K562 (cell line): ENCODE measurements around the gene NEMP2. TPM values are rescaled to one million over a fixed set of nuclear protein-coding genes. Genes with fewer than 3 reads are reported as not detected.
A peak's percentile ranks its signal among the peaks of the same experiment; 100 is the strongest.

Experiments used
- ATAC-seq: fragments of 200-7000 bp; cut with Tn5 transposase; 3 replicates; pipeline ENCODE4 v1.9.1; 2020; ENCODE audit warnings: moderate library complexity
- BruUV-seq: library from RNA; stranded (reverse); fragments of 400-500 nt; replicated peaks from 2 replicates; lab custom pipeline; 2021; lab: Mats Ljungman, UMichigan
- CTCF ChIA-PET: fragments of 300-600 bp; formaldehyde crosslinking; extraction: SDS; loops from one replicate; lab custom pipeline; 2021; ENCODE audit warnings: low intra/inter-chr PET ratio; lab: Yijun Ruan, JAX
- POLR2A ChIA-PET: fragments of 300-600, 350-650 bp; sonication (Branson Sonifier 250); formaldehyde crosslinking; extraction: SDS; loops from one replicate; lab custom pipeline; 2021; ENCODE audit warnings: antibody characterized with exemption, inconsistent platforms; lab: Yijun Ruan, JAX
- DNase-seq, 4 experiments: peaks; one replicate each; pipeline versions ENCODE4 v3.0.0 to v3.0.0-alpha.2; 2011 to 2018; ENCODE audit warnings: low spot score in 3 of 4, mixed read lengths in 3 of 4; ENCODE audit errors: extremely low read depth in 1 of 4
- FAIRE-seq: peaks from 2 replicates; lab custom pipeline; 2011; peaks lifted over from hg19 to GRCh38; lab: Jason Lieb, UNC
- H2AFZ ChIP-seq: 2 replicates; pipeline ENCODE4 v1.6.0; 2011; ENCODE audit warnings: low read depth, low read length, control low read depth, inconsistent platforms
- H3K27ac ChIP-seq: fragments of 200-600 bp; 3 replicates; pipeline ENCODE4 v1.8.0; 2011; ENCODE audit warnings: low read depth, mild to moderate bottlenecking, control low read depth, inconsistent platforms, low read length, moderate library complexity, mixed read lengths; ENCODE audit errors: extremely low read depth
- H3K27me3 ChIP-seq, 2 experiments: fragments of 300-600 bp in 1 of 2; 2 replicates in 1 of 2; 3 replicates in 1 of 2; pipeline versions ENCODE4 v1.6.0 to v1.8.0; 2011; ENCODE audit warnings: inconsistent platforms in 2 of 2, low read length in 2 of 2, mild to moderate bottlenecking in 1 of 2, mixed read lengths in 1 of 2, moderate library complexity in 1 of 2; ENCODE audit not compliant: control insufficient read depth in 2 of 2, insufficient read depth in 2 of 2
- H3K36me3 ChIP-seq: fragments of 300-600 bp; 3 replicates; pipeline ENCODE4 v1.8.0; 2011; ENCODE audit warnings: mild to moderate bottlenecking, low read length, inconsistent platforms; ENCODE audit not compliant: control insufficient read depth, insufficient read depth
- H3K4me1 ChIP-seq, 2 experiments: fragments of 200-600 bp in 1 of 2; replicated peaks in 1 of 2; 2 replicates in 1 of 2; 3 replicates in 1 of 2; pipeline versions ENCODE4 v1.5.1 to v1.8.0; 2011; ENCODE audit warnings: inconsistent platforms in 2 of 2, low read length in 2 of 2, mild to moderate bottlenecking in 1 of 2, mixed read lengths in 1 of 2, moderate library complexity in 1 of 2; ENCODE audit not compliant: control insufficient read depth in 2 of 2, insufficient read depth in 2 of 2
- H3K4me2 ChIP-seq: 2 replicates; pipeline ENCODE4 v1.6.1; 2011; ENCODE audit warnings: low read length, control low read depth, inconsistent platforms, mixed read lengths; ENCODE audit not compliant: insufficient read depth
- H3K4me3 ChIP-seq: fragments of 200-600 bp; sonication (generic), shearing (Covaris generic); 2 replicates; pipeline ENCODE4 v1.5.1; 2016; ENCODE audit warnings: control low read depth, inconsistent platforms
- H3K79me2 ChIP-seq: fragments of 200-600 bp; 3 replicates; pipeline ENCODE4 v1.8.0; 2011; ENCODE audit warnings: low read length, inconsistent platforms; ENCODE audit not compliant: control insufficient read depth, insufficient read depth
- H3K9ac ChIP-seq, 2 experiments: 2 replicates each; pipeline versions ENCODE4 v1.6.0 to v1.6.1; 2011; ENCODE audit warnings: low read depth in 2 of 2, low read length in 2 of 2, control low read depth in 1 of 2, inconsistent platforms in 1 of 2, mild to moderate bottlenecking in 1 of 2, mixed read lengths in 1 of 2; ENCODE audit not compliant: insufficient read depth in 1 of 2
- H3K9me1 ChIP-seq: one replicate; pipeline ENCODE4 v1.6.0; 2011; ENCODE audit warnings: inconsistent platforms, mild to moderate bottlenecking, low read length, moderate library complexity; ENCODE audit not compliant: control insufficient read depth, insufficient read depth
- H3K9me3 ChIP-seq: replicated peaks from 2 replicates; pipeline ENCODE4 v1.5.1; 2011; ENCODE audit warnings: low read depth, low read length, inconsistent platforms; ENCODE audit not compliant: control insufficient read depth, insufficient read depth
- H4K20me1 ChIP-seq: replicated peaks from 2 replicates; pipeline ENCODE4 v1.6.1; 2011; ENCODE audit warnings: low read length, inconsistent platforms, mixed read lengths; ENCODE audit not compliant: control insufficient read depth, insufficient read depth
- ILK ChIP-seq: fragments of 450-650 bp; IDR thresholded peaks from 2 replicates; pipeline ENCODE4 v1.6.1; 2016; ENCODE audit warnings: missing genetic modification characterization, low read depth, mild to moderate bottlenecking, missing compliant biosample characterization, moderate library complexity, borderline replicate concordance
- PPARD ChIP-seq: fragments of 250-450 bp; sonication (Bioruptor Pico); IDR thresholded peaks from 2 replicates; pipeline ENCODE4 v1.8.0; 2022; ENCODE audit warnings: inconsistent platforms, mild to moderate bottlenecking, moderate library complexity
- RAD21 ChIP-seq, 2 experiments: fragments of 250-450 bp in 1 of 2; fragments of 450-650 bp in 1 of 2; sonication (Bioruptor Pico) in 1 of 2; formaldehyde crosslinking in 1 of 2; IDR thresholded peaks in 1 of 2; conservative IDR thresholded peaks in 1 of 2; 2 replicates each; pipeline versions ENCODE4 v1.4.0 to v1.8.0; 2020 to 2022; ENCODE audit warnings: mild to moderate bottlenecking in 2 of 2, moderate library complexity in 1 of 2
- RAD51 ChIP-seq: fragments of 450-650 bp; IDR thresholded peaks from 2 replicates; pipeline ENCODE4 v1.7.1; 2016; ENCODE audit warnings: low read depth, mild to moderate bottlenecking, borderline replicate concordance
- RB1 ChIP-seq: fragments of 450-650 bp; IDR thresholded peaks from 2 replicates; pipeline ENCODE4 v1.6.1; 2017; ENCODE audit warnings: low read depth, mild to moderate bottlenecking
- RBM39 ChIP-seq: fragments of 200-400 bp; formaldehyde crosslinking; optimal IDR thresholded peaks from 2 replicates; pipeline ENCODE3; 2018; ENCODE audit warnings: low read depth, low read length
- WGBS: fragments of 100-300 bp; shearing (Covaris generic); methylation state at CpG from one replicate; pipeline ENCODE4 v1.1.6; 2016; ENCODE audit warnings: low coverage, mixed read lengths; ENCODE audit not compliant: insufficient coverage; ENCODE audit errors: missing lambda C conversion rate; 5-methylcytosine and 5-hydroxymethylcytosine counted together
- in situ Hi-C: fragments of 300-500 bp; cut with MboI; formaldehyde crosslinking; loops from 4 replicates; pipeline ENCODE4 v1.15.0; 2018; ENCODE audit warnings: inconsistent platforms, mixed read lengths
- intact Hi-C: fragments of 100-400 bp; cut with micrococcal nuclease; formaldehyde crosslinking; loops from 2 replicates; pipeline ENCODE4 v1.14.2; 2022
- polyA plus RNA-seq, 8 experiments: library from polyadenylated mRNA; depleted of rRNA in 4 of 8; stranded (reverse) in 5 of 8; unstranded in 3 of 8; fragments of >200 nt; fragmentation: Nextera tagmentation in 2 of 8; fragmentation: Illumina TruSeq in 1 of 8; extraction: Ambion mirVana in 2 of 8; extraction: Trizol in 1 of 8; gene quantifications; 2 replicates each; pipeline versions ENCODE4 v1.2.1 to v1.2.3, GENCODE V29; 2011 to 2014; ENCODE audit warnings: inconsistent platforms in 1 of 8, missing spikeins in 1 of 8
- total RNA-seq, 7 experiments: library from RNA; depleted of rRNA in 6 of 7; stranded (reverse); fragments of >200 nt in 6 of 7; fragmentation: Illumina TruSeq in 2 of 7; extraction: Trizol in 2 of 7; gene quantifications; 2 replicates each; pipeline versions ENCODE4 v1.2.1 to v1.2.3, GENCODE V29; 2011 to 2021; ENCODE audit warnings: low replicate concordance in 1 of 7
- TF ChIP-seq, protein P1 (sequence below): sonication (generic); formaldehyde crosslinking; IDR thresholded peaks from 2 replicates; pipeline ENCODE4 v1.8.1; 2023; ENCODE audit warnings: missing genetic modification reagents, mild to moderate bottlenecking, borderline replicate concordance
- TF ChIP-seq, protein P2 (sequence below): sonication (generic); formaldehyde crosslinking; IDR thresholded peaks from 2 replicates; pipeline ENCODE4 v1.8.1; 2023; ENCODE audit warnings: mild to moderate bottlenecking, missing genetic modification reagents
- TF ChIP-seq, protein P3 (sequence below): fragments of 450-650 bp; IDR thresholded peaks from 2 replicates; pipeline ENCODE4 v1.6.1; 2018; ENCODE audit not compliant: partially characterized antibody

Gene NEMP2
- total and polyA plus RNA-seq, 9 of the 15 experiments (the other 6 are each of a cell fraction or from before 2014, with no cell fraction given): 0.32 to 3.0 (median 1.7) TPM

DNA sequence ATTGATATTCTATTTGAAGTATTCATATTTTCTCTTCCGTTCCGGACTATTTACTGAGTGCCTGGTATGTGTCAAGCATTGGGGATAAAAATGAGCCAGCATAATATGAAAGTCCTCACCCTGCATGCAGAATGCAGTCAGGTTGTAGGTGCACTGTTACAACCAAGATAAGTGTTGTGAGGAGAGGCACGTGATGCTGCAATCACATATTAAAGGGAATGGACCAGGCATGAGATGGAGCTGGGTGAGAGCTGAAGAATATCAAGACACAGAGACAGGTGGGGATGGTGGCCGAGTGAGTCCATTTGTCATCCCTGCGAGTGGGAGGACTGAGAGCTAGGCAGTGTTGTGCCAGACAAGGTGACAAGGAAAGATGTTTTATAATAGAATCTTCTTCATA lies 74.0 kb downstream of the NEMP2 start (continued):
- TF ChIP-seq RAD51: peak; percentile 10; the same call in 1 of the 2 replicates

DNA sequence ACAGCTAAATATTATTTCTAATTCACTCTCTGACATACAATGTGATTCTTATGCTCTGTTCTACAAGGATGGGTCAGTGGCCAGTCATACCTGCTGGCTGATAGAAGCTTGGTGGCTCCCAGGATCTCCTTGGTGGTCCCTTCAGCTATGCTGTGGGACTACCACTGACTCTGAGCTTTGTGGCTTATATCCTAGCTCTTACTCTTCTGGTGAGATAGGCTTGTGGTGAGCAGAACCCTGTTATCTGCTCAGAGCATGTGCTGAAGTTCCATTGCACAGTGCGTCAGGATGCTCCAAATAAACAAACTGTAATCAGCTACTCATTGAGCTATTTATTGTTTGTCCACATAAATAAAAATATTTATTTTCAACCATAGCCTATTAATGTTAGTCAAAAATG lies 74.6 kb downstream of the NEMP2 start:
- peak; percentile 31 to 80 (median 60) for DNase-seq
- Histone ChIP-seq H3K36me3 (no peaks in the 10 kb centered on the region; the same call in 2 of the 3 replicates), H3K4me3 (no peak overlapping the region), H2AFZ (no peak overlapping the region), H3K9me1 (no peaks in the 10 kb centered on the region), H3K9me3 (0 out of 2 replicates have a peak, but pooled peaks cover 4% of the 10 kb centered on the region), H3K79me2 (no peaks in the 10 kb centered on the region; the same call in 1 of the 3 replicates), H3K27ac (peak overlapping the region; percentile 72), H3K9ac (peak overlapping the region in 1 of 2 experiments; percentile 34; a peak in 1 of 4 replicates), H4K20me1 (no peaks in the 10 kb centered on the region), H3K27me3 (no peaks in the 10 kb centered on the region), H3K4me2 (peak overlapping the region; percentile 60), H3K4me1 (peaks cover 14 to 59% of the 10 kb centered on the region in 2 experiments)
- POLR2A ChIA-PET: interaction anchor here (0.8 to 1.9 kb wide), 5 partner anchors 8 to 22 kb away, joined by 3 to 9 read pairs (median 4); no protein-coding TSS in a partner anchor
- no TSS peak for BruUV-seq
- in situ Hi-C loops: no loop called here
- peak; percentile 95 for FAIRE-seq
- WGBS: 0% methylated on average over 1 of the region's 1 CpG
- CTCF ChIA-PET: no interaction called here
- peak; percentile 88 for ATAC-seq
- intact Hi-C loops: loop anchor here (10.0 kb wide), 1 partner anchor 55 kb away; the partner anchor contains the start of gene MFSD6
- TF ChIP-seq RAD21 (CRISPR knock-in tag; conservative IDR thresholded peaks at IDR 0.05 in 1 of 2, IDR thresholded peaks at IDR 0.05 in 1 of 2): no peak
- TF ChIP-seq, protein P1, sequence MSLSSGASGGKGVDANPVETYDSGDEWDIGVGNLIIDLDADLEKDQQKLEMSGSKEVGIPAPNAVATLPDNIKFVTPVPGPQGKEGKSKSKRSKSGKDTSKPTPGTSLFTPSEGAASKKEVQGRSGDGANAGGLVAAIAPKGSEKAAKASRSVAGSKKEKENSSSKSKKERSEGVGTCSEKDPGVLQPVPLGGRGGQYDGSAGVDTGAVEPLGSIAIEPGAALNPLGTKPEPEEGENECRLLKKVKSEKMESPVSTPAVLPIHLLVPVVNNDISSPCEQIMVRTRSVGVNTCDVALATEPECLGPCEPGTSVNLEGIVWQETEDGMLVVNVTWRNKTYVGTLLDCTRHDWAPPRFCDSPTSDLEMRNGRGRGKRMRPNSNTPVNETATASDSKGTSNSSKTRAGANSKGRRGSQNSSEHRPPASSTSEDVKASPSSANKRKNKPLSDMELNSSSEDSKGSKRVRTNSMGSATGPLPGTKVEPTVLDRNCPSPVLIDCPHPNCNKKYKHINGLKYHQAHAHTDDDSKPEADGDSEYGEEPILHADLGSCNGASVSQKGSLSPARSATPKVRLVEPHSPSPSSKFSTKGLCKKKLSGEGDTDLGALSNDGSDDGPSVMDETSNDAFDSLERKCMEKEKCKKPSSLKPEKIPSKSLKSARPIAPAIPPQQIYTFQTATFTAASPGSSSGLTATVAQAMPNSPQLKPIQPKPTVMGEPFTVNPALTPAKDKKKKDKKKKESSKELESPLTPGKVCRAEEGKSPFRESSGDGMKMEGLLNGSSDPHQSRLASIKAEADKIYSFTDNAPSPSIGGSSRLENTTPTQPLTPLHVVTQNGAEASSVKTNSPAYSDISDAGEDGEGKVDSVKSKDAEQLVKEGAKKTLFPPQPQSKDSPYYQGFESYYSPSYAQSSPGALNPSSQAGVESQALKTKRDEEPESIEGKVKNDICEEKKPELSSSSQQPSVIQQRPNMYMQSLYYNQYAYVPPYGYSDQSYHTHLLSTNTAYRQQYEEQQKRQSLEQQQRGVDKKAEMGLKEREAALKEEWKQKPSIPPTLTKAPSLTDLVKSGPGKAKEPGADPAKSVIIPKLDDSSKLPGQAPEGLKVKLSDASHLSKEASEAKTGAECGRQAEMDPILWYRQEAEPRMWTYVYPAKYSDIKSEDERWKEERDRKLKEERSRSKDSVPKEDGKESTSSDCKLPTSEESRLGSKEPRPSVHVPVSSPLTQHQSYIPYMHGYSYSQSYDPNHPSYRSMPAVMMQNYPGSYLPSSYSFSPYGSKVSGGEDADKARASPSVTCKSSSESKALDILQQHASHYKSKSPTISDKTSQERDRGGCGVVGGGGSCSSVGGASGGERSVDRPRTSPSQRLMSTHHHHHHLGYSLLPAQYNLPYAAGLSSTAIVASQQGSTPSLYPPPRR: no peak
- no peak for TF ChIP-seq RB1
- TF ChIP-seq, protein P2, sequence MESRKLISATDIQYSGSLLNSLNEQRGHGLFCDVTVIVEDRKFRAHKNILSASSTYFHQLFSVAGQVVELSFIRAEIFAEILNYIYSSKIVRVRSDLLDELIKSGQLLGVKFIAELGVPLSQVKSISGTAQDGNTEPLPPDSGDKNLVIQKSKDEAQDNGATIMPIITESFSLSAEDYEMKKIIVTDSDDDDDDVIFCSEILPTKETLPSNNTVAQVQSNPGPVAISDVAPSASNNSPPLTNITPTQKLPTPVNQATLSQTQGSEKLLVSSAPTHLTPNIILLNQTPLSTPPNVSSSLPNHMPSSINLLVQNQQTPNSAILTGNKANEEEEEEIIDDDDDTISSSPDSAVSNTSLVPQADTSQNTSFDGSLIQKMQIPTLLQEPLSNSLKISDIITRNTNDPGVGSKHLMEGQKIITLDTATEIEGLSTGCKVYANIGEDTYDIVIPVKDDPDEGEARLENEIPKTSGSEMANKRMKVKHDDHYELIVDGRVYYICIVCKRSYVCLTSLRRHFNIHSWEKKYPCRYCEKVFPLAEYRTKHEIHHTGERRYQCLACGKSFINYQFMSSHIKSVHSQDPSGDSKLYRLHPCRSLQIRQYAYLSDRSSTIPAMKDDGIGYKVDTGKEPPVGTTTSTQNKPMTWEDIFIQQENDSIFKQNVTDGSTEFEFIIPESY (CRISPR knock-in tag): no peak
- TF ChIP-seq RBM39: no peak
- no peak for TF ChIP-seq PPARD (CRISPR knock-in tag)
- TF ChIP-seq ILK (tag): no peak
- TF ChIP-seq, protein P3, sequence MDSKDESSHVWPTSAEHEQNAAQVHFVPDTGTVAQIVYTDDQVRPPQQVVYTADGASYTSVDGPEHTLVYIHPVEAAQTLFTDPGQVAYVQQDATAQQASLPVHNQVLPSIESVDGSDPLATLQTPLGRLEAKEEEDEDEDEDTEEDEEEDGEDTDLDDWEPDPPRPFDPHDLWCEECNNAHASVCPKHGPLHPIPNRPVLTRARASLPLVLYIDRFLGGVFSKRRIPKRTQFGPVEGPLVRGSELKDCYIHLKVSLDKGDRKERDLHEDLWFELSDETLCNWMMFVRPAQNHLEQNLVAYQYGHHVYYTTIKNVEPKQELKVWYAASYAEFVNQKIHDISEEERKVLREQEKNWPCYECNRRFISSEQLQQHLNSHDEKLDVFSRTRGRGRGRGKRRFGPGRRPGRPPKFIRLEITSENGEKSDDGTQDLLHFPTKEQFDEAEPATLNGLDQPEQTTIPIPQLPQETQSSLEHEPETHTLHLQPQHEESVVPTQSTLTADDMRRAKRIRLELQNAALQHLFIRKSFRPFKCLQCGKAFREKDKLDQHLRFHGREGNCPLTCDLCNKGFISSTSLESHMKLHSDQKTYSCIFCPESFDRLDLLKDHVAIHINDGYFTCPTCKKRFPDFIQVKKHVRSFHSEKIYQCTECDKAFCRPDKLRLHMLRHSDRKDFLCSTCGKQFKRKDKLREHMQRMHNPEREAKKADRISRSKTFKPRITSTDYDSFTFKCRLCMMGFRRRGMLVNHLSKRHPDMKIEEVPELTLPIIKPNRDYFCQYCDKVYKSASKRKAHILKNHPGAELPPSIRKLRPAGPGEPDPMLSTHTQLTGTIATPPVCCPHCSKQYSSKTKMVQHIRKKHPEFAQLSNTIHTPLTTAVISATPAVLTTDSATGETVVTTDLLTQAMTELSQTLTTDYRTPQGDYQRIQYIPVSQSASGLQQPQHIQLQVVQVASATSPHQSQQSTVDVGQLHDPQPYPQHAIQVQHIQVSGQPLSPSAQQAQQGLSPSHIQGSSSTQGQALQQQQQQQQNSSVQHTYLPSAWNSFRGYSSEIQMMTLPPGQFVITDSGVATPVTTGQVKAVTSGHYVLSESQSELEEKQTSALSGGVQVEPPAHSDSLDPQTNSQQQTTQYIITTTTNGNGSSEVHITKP: no peak
